Lower leg skin (tissue), 4 donors: ENCODE data around the gene ESYT3. TPM values are rescaled to one million over a fixed set of nuclear protein-coding genes. Genes with fewer than 3 reads are reported as not detected.

Source experiments
- DNase-seq, 2 donors: peaks; one replicate each; pipeline ENCODE4 v3.0.0-alpha.2; 2019; ENCODE audit warnings: low spot score in 2 of 2
- H3K4me3 ChIP-seq: fragments of 200-600 bp; sonication (generic); 2 replicates; pipeline ENCODE4 v1.5.1; 2017; ENCODE audit warnings: mild to moderate bottlenecking, low read depth; ENCODE audit not compliant: poor library complexity, severe bottlenecking
- CTCF ChIP-seq, 3 donors: fragments of 450-650 bp; IDR thresholded peaks; one replicate each; pipeline ENCODE4 v1.5.1; 2016; ENCODE audit warnings: antibody characterized with exemption in 3 of 3, mild to moderate bottlenecking in 3 of 3, moderate library complexity in 2 of 3
- POLR2A ChIP-seq, 2 donors: fragments of 450-650 bp; IDR thresholded peaks; one replicate each; pipeline ENCODE4 v1.6.1; 2016 to 2017; ENCODE audit warnings: antibody characterized with exemption in 2 of 2, mild to moderate bottlenecking in 1 of 2, moderate library complexity in 1 of 2
- WGBS, 2 donors: methylation state at CpG; one replicate each; pipeline ENCODE4 v1.1.5; 2018; 5-methylcytosine and 5-hydroxymethylcytosine counted together
- intact Hi-C: fragments of 100-400 bp; cut with DNase I; formaldehyde crosslinking; loops from one replicate; pipeline ENCODE4 v1.15.0; 2023; ENCODE audit warnings: low total_unique reads
- total RNA-seq, 4 donors: library from RNA; depleted of rRNA; stranded (reverse); fragments of >200 nt; gene quantifications; one replicate each; pipeline ENCODE4 v1.1.0, GENCODE V29; 2016

Gene ESYT3
- total RNA-seq, 4 donors from 2014 or later, result 44.5 to 59.5 (median 47.1) TPM

- 87 to 98% methylated on average over 7 of the region's 7 CpGs for WGBS, 2 donors
- TF ChIP-seq POLR2A (IDR thresholded peaks at IDR 0.05) (no peak), CTCF (IDR thresholded peaks at IDR 0.05) (no peak)
- no peak for DNase-seq
- H3K4me3 ChIP-seq, result no peak overlapping the region
- intact Hi-C loops, result no loop called here
These were observed 10.8 kb downstream of the ESYT3 start for GRCh38 chr3:138445236-138445635.

GRCh38 chr3:138445654-138446053 lies 11.2 kb downstream of the ESYT3 start:
- intact Hi-C loops, result no loop called here
- TF ChIP-seq POLR2A (IDR thresholded peaks at IDR 0.05) (no peak), CTCF (IDR thresholded peaks at IDR 0.05) (no peak)
- H3K4me3 ChIP-seq, result no peak overlapping the region
- WGBS, 2 donors, result 93 to 94% methylated on average over 4 of the region's 4 CpGs
- no peak for DNase-seq

- intact Hi-C loops, result no loop called here
- DNase-seq, result no peak
- no peak overlapping the region for H3K4me3 ChIP-seq
- whole genome bisulfite sequencing, 2 donors, result 71 to 80% methylated on average over 3 of the region's 3 CpGs
- no peak for TF ChIP-seq POLR2A (IDR thresholded peaks at IDR 0.05)
- no peak for TF ChIP-seq CTCF (IDR thresholded peaks at IDR 0.05)
These were observed 14.2 kb downstream of the ESYT3 start for GRCh38 chr3:138448631-138449030.

- intact Hi-C loops, result no loop called here
- no peak for DNase-seq
- TF ChIP-seq POLR2A (IDR thresholded peaks at IDR 0.05) (no peak), CTCF (IDR thresholded peaks at IDR 0.05) (no peak)
- no peak overlapping the region for H3K4me3 ChIP-seq
- WGBS, 2 donors, result 71 to 82% methylated on average over 3 of the region's 3 CpGs
These were observed 15.1 kb downstream of the ESYT3 start for GRCh38 chr3:138449490-138449889.

GRCh38 chr3:138450181-138450580 lies 15.8 kb downstream of the ESYT3 start:
- intact Hi-C loops, result no loop called here
- DNase-seq, result no peak
- 88 to 92% methylated on average over 7 of the region's 7 CpGs for WGBS, 2 donors
- TF ChIP-seq CTCF (IDR thresholded peaks at IDR 0.05) (no peak), POLR2A (IDR thresholded peaks at IDR 0.05) (no peak)
- H3K4me3 ChIP-seq, result no peak overlapping the region

- intact Hi-C loops, result no loop called here
- TF ChIP-seq POLR2A (IDR thresholded peaks at IDR 0.05), result no peak
- TF ChIP-seq CTCF (IDR thresholded peaks at IDR 0.05), result no peak
- 64 to 71% methylated on average over 5 to 6 of the region's 6 CpGs for WGBS, 2 donors
- DNase-seq, result peak in 1 of 2 donors; percentile 57
- H3K4me3 ChIP-seq, result no peak overlapping the region
These were observed 16.4 kb downstream of the ESYT3 start for GRCh38 chr3:138450704-138451424.
